Transverse colon (tissue), 4 donors: Measurements from ENCODE around the gene DNASE1. TPM values are rescaled to one million over a fixed set of nuclear protein-coding genes. Genes with fewer than 3 reads are reported as not detected.

Experiments
- DNase-seq: peaks from one replicate; pipeline ENCODE4 v3.0.0-alpha.2; 2019
- H3K27ac ChIP-seq, 4 donors: fragments of 200-600 bp; sonication (generic); 2 replicates each; pipeline ENCODE4 v1.5.1; 2016 to 2018; ENCODE audit warnings: inconsistent platforms in 4 of 4
- H3K27me3 ChIP-seq: fragments of 200-600 bp; sonication (generic); 2 replicates; pipeline ENCODE4 v1.5.1; 2017; ENCODE audit warnings: inconsistent platforms
- H3K36me3 ChIP-seq, 4 donors: fragments of 200-600 bp; sonication (generic); 2 replicates each; pipeline ENCODE4 v1.5.1; 2017 to 2019; ENCODE audit warnings: inconsistent platforms in 4 of 4
- H3K4me1 ChIP-seq, 4 donors: fragments of 200-600 bp; sonication (generic); 2 replicates each; pipeline ENCODE4 v1.5.1; 2017 to 2020; ENCODE audit warnings: inconsistent platforms in 4 of 4
- H3K4me3 ChIP-seq, 4 donors: fragments of 200-600 bp; sonication (generic); 1 replicate in 1 of 4; 2 replicates in 3 of 4; pipeline versions ENCODE4 v1.5.1 to v1.6.1; 2017 to 2019; ENCODE audit warnings: inconsistent platforms in 4 of 4
- H3K9me3 ChIP-seq, 2 donors: fragments of 200-600 bp; sonication (generic); 2 replicates each; pipeline ENCODE4 v1.5.1; 2017 to 2019; ENCODE audit warnings: inconsistent platforms in 2 of 2
- EP300 ChIP-seq: sonication (generic); formaldehyde crosslinking; IDR thresholded peaks from one replicate; pipeline ENCODE4 v1.6.1; 2017; ENCODE audit warnings: antibody characterized with exemption, low read depth
- POLR2A ChIP-seq: fragments of 450-650 bp; IDR thresholded peaks from one replicate; pipeline ENCODE4 v1.6.1; 2016; ENCODE audit warnings: antibody characterized with exemption, mild to moderate bottlenecking, moderate library complexity
- POLR2AphosphoS5 ChIP-seq, 3 donors: sonication (generic); formaldehyde crosslinking; IDR thresholded peaks; one replicate each; pipeline ENCODE4 v1.6.1; 2016; ENCODE audit warnings: antibody characterized with exemption in 3 of 3
- WGBS, 2 donors: methylation state at CpG; one replicate each; pipeline ENCODE4 v1.1.5; 2018; ENCODE audit warnings: low coverage in 1 of 2; 5-methylcytosine and 5-hydroxymethylcytosine counted together
- in situ Hi-C, 4 donors: fragments of 200-750 bp; cut with MboI; loops; one replicate each; pipeline versions ENCODE4 v1.15.0 to v1.15.1; 2017; ENCODE audit warnings: low sequenced_read_pairs in 3 of 4, low pct_ligation_motif_present in 1 of 4, low pct_unique_long_range_greater_than_20kb in 1 of 4
- intact Hi-C: fragments of 100-400 bp; cut with DNase I; formaldehyde crosslinking; loops from one replicate; pipeline ENCODE4 v1.15.1; 2023; ENCODE audit warnings: low total_unique reads
- total RNA-seq, 4 donors: library from RNA; depleted of rRNA; stranded (reverse); fragments of >200 nt; gene quantifications; one replicate each; pipeline ENCODE4 v1.1.0, GENCODE V29; 2016
- TF ChIP-seq, protein P1 (sequence below), 5 experiments: fragments of 200-600 bp in 3 of 5; fragments of 450-650 bp in 2 of 5; sonication (generic) in 3 of 5; IDR thresholded peaks; 1 replicate in 2 of 5; 2 replicates in 3 of 5; pipeline ENCODE4 v1.5.1; 2016 to 2017; ENCODE audit warnings: antibody characterized with exemption in 5 of 5, inconsistent platforms in 3 of 5, mild to moderate bottlenecking in 2 of 5, moderate library complexity in 1 of 5

DNASE1 gene
- total RNA-seq, 4 donors from 2014 or later, result 27.3 to 139 (median 36.5) TPM

DNA sequence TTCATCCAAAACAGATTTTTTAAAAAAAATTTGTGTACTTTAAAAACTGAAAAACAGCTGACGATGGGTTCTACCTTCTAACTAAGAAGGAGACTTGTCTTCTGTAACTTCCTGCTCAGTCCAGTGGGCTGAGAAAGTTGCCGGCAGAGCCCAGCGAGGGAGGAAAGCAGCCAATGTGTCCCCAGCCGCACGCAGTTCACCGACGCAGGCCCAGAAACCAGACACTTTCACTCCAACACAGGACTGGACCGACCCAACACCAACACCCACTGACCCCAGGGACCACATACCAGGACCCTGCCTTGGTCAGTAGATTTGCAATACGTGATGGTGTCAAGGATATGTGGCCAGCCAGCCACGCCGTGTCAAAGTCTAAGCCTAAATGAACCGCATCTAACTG, 37.3 kb downstream of the DNASE1 start:
- intact Hi-C loops (no loop called here), in situ Hi-C loops (loop anchor here in 2 of 4 donors (10.0 to 25.0 kb wide), 2 partner anchors 183 to 196 kb away; partner anchors contain the start of gene CREBBP (in 1 of the 2))
- no peaks in the 10 kb centered on the region for H3K27me3 ChIP-seq
- DNase-seq, result no peak
- peaks cover 0 to 13% (median 2%) of the 10 kb centered on the region in 4 donors for H3K4me1 ChIP-seq
- H3K4me3 ChIP-seq, result no peak overlapping the region
- no peak overlapping the region for H3K27ac ChIP-seq
- no peaks in the 10 kb centered on the region for H3K9me3 ChIP-seq
- TF ChIP-seq POLR2A, result no peak
- TF ChIP-seq, protein P1, sequence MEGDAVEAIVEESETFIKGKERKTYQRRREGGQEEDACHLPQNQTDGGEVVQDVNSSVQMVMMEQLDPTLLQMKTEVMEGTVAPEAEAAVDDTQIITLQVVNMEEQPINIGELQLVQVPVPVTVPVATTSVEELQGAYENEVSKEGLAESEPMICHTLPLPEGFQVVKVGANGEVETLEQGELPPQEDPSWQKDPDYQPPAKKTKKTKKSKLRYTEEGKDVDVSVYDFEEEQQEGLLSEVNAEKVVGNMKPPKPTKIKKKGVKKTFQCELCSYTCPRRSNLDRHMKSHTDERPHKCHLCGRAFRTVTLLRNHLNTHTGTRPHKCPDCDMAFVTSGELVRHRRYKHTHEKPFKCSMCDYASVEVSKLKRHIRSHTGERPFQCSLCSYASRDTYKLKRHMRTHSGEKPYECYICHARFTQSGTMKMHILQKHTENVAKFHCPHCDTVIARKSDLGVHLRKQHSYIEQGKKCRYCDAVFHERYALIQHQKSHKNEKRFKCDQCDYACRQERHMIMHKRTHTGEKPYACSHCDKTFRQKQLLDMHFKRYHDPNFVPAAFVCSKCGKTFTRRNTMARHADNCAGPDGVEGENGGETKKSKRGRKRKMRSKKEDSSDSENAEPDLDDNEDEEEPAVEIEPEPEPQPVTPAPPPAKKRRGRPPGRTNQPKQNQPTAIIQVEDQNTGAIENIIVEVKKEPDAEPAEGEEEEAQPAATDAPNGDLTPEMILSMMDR (IDR thresholded peaks at IDR 0.05), result no peak
- no peak for TF ChIP-seq EP300
- TF ChIP-seq POLR2AphosphoS5 (IDR thresholded peaks at IDR 0.05), result no peak
- 90 to 92% methylated on average over 6 to 12 of the region's 12 CpGs for WGBS, 2 donors
- no peaks in the 10 kb centered on the region for H3K36me3 ChIP-seq

DNA sequence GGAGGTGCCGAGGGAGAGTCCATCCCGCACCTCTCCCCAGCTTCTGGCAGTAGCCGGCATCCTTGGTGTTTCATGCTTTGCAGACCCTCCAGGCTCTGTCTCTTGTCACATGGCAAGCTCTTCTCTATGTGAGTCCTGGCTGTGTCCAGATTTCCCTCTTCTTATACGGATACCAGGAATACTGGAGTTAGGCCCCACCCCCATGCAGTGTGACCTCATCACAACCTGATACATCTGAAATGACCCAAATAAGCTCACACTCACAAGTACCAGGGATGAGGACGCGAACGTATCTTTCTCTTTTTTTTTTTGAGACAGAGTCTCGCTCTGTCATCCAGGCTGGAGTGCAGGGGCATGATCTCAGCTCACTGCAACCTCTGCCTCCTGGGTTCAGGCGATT, 39.6 kb downstream of the DNASE1 start:
- WGBS, 2 donors, result 90 to 98% methylated on average over 7 to 9 of the region's 9 CpGs
- Histone ChIP-seq H3K9me3 (no peaks in the 10 kb centered on the region), H3K27ac (no peak overlapping the region), H3K36me3 (no peaks in the 10 kb centered on the region), H3K27me3 (no peaks in the 10 kb centered on the region), H3K4me3 (no peak overlapping the region), H3K4me1 (peaks cover 0 to 13% (median 2%) of the 10 kb centered on the region in 4 donors)
- in situ Hi-C loops (loop anchor here in 2 of 4 donors (10.0 to 25.0 kb wide), 2 partner anchors 181 to 193 kb away; partner anchors contain the start of gene CREBBP (in 1 of the 2)), intact Hi-C loops (no loop called here)
- TF ChIP-seq POLR2AphosphoS5 (IDR thresholded peaks at IDR 0.05) (no peak), POLR2A (no peak), EP300 (no peak)
- TF ChIP-seq, protein P1 (IDR thresholded peaks at IDR 0.05), result no peak
- DNase-seq, result no peak

DNA sequence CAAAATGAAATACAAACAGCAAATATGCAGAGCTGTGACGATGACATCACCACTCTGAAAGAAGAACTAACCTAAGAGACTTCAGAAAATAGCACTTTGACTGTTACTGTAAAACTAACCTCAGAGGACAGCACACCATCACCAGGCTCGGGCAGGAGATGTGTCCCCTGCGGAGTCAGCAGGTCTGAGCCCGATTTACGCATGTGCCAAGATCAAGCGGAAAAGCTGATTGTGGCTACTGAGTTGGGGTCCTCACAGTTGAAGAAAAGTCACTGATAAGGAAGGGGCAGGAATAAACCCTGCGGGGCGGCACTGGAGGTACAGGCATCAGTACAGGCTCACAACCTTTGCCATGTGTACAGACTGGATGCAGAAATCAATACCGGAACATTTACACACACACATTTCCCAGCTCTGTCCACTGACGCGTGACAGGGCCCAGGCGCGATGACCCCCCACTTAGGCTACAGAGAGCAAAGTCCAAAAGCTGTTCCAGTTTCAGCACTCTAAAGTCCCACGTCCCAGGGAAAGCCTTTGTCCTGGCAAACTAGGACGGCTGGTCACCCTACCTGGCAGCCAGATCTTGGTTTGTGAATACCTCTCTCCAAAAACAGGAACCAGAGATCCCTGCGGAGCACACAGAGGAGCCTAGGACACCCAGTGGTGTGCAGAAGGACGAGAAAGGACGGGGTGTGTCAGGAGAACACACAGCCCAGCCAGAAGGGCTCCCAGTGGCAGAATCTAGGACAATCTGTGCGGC, 41.3 kb downstream of the DNASE1 start:
- Histone ChIP-seq H3K9me3 (no peaks in the 10 kb centered on the region), H3K27ac (no peak overlapping the region), H3K4me1 (peaks cover 0 to 3% (median under 1%) of the 10 kb centered on the region in 4 donors), H3K36me3 (no peaks in the 10 kb centered on the region), H3K27me3 (no peaks in the 10 kb centered on the region), H3K4me3 (no peak overlapping the region)
- in situ Hi-C loops (loop anchor here in 3 of 4 donors (5.0 to 25.0 kb wide), 3 partner anchors 179 to 192 kb away; partner anchors contain the start of gene CREBBP (in 1 of the 3)), intact Hi-C loops (no loop called here)
- no peak for DNase-seq
- TF ChIP-seq POLR2A (no peak), POLR2AphosphoS5 (IDR thresholded peaks at IDR 0.05) (no peak), EP300 (no peak)
- TF ChIP-seq, protein P1 (IDR thresholded peaks at IDR 0.05), result no peak
- WGBS, 2 donors, result 79 to 89% methylated on average over 6 to 19 of the region's 19 CpGs

DNA sequence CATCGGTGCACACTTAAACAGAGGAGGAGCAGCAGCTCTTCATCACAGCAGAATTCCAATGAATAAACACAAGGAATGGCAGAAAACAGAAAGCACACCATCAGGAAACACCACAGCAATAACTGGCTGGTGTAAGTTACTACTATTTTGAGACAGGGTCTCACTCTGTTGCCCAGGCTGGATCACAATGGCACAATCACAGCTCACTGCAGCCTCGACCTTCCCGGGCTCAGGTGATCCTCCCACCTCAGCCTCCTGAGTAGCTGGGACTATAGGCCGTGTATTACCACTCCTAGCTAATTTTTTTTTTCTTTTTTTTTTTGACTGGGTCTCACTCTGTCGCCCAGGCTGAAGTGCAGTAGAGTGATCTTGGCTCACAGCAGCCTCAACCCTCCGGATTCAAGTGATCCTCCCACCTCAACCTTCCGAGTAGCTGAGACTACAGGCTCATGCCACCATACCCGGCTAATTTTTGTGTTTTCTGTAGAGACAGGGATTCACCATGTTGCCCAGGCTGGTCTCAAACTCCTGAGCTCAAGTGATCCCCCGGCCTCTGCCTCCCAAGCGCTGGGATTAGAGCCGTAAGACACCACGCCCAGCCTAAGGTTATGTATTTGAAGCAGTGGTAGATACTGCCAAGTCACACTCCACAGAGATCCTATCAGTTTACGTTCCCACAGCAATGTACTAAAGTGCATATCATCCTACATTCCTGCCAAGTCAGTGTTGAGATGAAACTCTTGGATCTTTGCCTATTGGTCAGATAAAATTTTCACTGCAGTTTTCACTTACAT, 42.1 kb downstream of the DNASE1 start:
- no peaks in the 10 kb centered on the region for H3K4me1 ChIP-seq
- TF ChIP-seq POLR2AphosphoS5 (IDR thresholded peaks at IDR 0.05) (no peak), EP300 (no peak), POLR2A (no peak)
- TF ChIP-seq, protein P1 (IDR thresholded peaks at IDR 0.05), result no peak
- H3K9me3 ChIP-seq, result no peaks in the 10 kb centered on the region
- H3K27ac ChIP-seq, result no peak overlapping the region
- 71 to 100% methylated on average over 1 to 13 of the region's 13 CpGs for WGBS, 2 donors
- no peak for DNase-seq
- intact Hi-C loops (no loop called here), in situ Hi-C loops (loop anchor here in 3 of 4 donors (5.0 to 25.0 kb wide), 3 partner anchors 178 to 191 kb away; partner anchors contain the start of gene CREBBP (in 1 of the 3))
- no peaks in the 10 kb centered on the region for H3K36me3 ChIP-seq
- H3K27me3 ChIP-seq, result no peaks in the 10 kb centered on the region
- no peak overlapping the region for H3K4me3 ChIP-seq
